Sigmoid colon (tissue), 7 donors: ENCODE measurements around the gene ARHGEF18. TPM values are rescaled to one million over a fixed set of nuclear protein-coding genes. Genes with fewer than 3 reads are reported as not detected.

ENCODE experiments used
- DNase-seq: peaks from one replicate; pipeline ENCODE4 v3.0.0-alpha.2; 2019
- H3K27ac ChIP-seq, 4 donors: fragments of 200-600 bp; sonication (generic); one replicate each; pipeline ENCODE4 v1.5.1; 2016 to 2019; ENCODE audit warnings: mild to moderate bottlenecking in 1 of 4
- H3K27me3 ChIP-seq, 3 donors: fragments of 200-600 bp; sonication (generic); one replicate each; pipeline ENCODE4 v1.5.1; 2019; ENCODE audit warnings: mild to moderate bottlenecking in 1 of 3
- H3K36me3 ChIP-seq, 4 donors: fragments of 200-600 bp; sonication (generic); one replicate each; pipeline ENCODE4 v1.5.1; 2016 to 2019
- H3K4me1 ChIP-seq, 4 donors: fragments of 200-600 bp; sonication (generic); one replicate each; pipeline ENCODE4 v1.5.1; 2017 to 2019
- H3K4me3 ChIP-seq, 4 donors: fragments of 200-600 bp; sonication (generic); one replicate each; pipeline ENCODE4 v1.5.1; 2017 to 2019; ENCODE audit warnings: mild to moderate bottlenecking in 2 of 4, moderate library complexity in 1 of 4
- H3K9me3 ChIP-seq, 4 donors: fragments of 200-600 bp in 3 of 4; sonication (generic) in 3 of 4; one replicate each; pipeline versions ENCODE4 v1.5.1 to v1.6.1; 2013 to 2019
- EP300 ChIP-seq, 4 donors: sonication (generic); formaldehyde crosslinking; IDR thresholded peaks; one replicate each; pipeline ENCODE4 v1.6.1; 2017; ENCODE audit warnings: antibody characterized with exemption in 4 of 4
- POLR2A ChIP-seq, 2 donors: fragments of 450-650 bp; IDR thresholded peaks; one replicate each; pipeline ENCODE4 v1.6.1; 2016; ENCODE audit warnings: antibody characterized with exemption in 2 of 2, mild to moderate bottlenecking in 2 of 2, moderate library complexity in 2 of 2
- POLR2AphosphoS5 ChIP-seq, 4 donors: sonication (generic); formaldehyde crosslinking; IDR thresholded peaks; one replicate each; pipeline ENCODE4 v1.6.1; 2017; ENCODE audit warnings: antibody characterized with exemption in 4 of 4
- WGBS, 2 donors: extraction: QIAGEN DNeasy Blood & Tissue Kit; methylation state at CpG; one replicate each; pipeline ENCODE4 v1.1.7; 2013; 5-methylcytosine and 5-hydroxymethylcytosine counted together
- intact Hi-C: fragments of 100-400 bp; cut with DNase I; formaldehyde crosslinking; loops from one replicate; pipeline ENCODE4 v1.15.1; 2023
- polyA plus RNA-seq, 3 donors: library from polyadenylated mRNA; stranded (reverse); fragments of 200-250 nt; gene quantifications; one replicate each; pipeline ENCODE4 v1.2.3, GENCODE V29; 2013
- total RNA-seq, 4 donors: library from RNA; depleted of rRNA; stranded (reverse); fragments of >200 nt; gene quantifications; one replicate each; pipeline ENCODE4 v1.1.0, GENCODE V29; 2016
- TF ChIP-seq, protein P1 (sequence below), 4 experiments: fragments of 450-650 bp in 3 of 4; fragments of 200-600 bp in 1 of 4; IDR thresholded peaks; one replicate each; pipeline ENCODE4 v1.5.1; 2016 to 2019; ENCODE audit warnings: antibody characterized with exemption in 4 of 4, mild to moderate bottlenecking in 3 of 4, moderate library complexity in 2 of 4
- donor health status: healthy with polysubstance abuse.
- donor health status: Bipolar disorder and iron deficiency.
- donor health status: healthy.

ARHGEF18 gene
- total and polyA plus RNA-seq, 7 donors = 20.4 to 76.6 (median 41.3) TPM

DNA sequence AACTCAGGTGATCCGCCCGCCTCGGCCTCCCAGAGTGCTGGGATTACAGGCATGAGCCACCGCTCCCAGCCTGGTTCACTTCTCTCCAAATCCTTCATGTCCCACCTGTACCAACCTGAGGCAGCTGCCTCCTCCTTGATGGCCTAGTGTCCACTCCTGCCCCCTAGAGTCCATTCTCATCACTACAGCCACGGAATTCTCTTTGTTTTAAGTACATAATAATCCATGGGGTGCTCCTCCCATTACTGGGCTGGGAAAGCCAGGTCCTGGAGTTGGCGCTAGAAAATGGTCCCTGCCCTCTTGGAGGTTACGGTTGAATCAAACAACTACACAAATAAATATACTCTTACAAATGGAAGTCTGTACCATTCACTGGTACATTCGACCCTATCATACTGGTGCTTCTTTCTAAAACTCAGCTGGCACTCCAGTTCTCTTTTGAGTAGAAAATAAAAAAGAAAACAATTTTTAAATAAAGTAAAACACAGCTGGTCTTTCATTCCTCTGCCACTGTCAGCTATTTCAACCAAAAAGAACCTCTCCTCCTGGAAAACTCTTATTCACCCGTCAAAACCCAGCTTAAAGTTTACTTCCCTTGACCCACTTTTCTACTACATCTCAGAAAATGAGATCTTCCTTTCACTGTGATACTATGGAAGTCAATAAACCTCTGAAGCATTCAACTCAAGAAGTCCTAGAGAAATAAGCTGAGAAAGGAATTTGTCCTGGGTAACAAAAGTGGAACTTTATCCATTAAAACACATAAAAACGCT is 22.4 kb upstream of the ARHGEF18 start:
- H3K27me3 ChIP-seq = no peaks in the 10 kb centered on the region
- no peaks in the 10 kb centered on the region for H3K4me1 ChIP-seq
- 73 to 79% methylated on average over 10 of the region's 10 CpGs for WGBS, 2 donors
- DNase-seq = peak; percentile 4
- TF ChIP-seq, protein P1, sequence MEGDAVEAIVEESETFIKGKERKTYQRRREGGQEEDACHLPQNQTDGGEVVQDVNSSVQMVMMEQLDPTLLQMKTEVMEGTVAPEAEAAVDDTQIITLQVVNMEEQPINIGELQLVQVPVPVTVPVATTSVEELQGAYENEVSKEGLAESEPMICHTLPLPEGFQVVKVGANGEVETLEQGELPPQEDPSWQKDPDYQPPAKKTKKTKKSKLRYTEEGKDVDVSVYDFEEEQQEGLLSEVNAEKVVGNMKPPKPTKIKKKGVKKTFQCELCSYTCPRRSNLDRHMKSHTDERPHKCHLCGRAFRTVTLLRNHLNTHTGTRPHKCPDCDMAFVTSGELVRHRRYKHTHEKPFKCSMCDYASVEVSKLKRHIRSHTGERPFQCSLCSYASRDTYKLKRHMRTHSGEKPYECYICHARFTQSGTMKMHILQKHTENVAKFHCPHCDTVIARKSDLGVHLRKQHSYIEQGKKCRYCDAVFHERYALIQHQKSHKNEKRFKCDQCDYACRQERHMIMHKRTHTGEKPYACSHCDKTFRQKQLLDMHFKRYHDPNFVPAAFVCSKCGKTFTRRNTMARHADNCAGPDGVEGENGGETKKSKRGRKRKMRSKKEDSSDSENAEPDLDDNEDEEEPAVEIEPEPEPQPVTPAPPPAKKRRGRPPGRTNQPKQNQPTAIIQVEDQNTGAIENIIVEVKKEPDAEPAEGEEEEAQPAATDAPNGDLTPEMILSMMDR (IDR thresholded peaks at IDR 0.05) = no peak
- TF ChIP-seq EP300 (IDR thresholded peaks at IDR 0.05) (no peak), POLR2A (IDR thresholded peaks at IDR 0.05) (no peak), POLR2AphosphoS5 (IDR thresholded peaks at IDR 0.05) (no peak)
- intact Hi-C loops = no loop called here
- no peak overlapping the region for H3K4me3 ChIP-seq
- H3K36me3 ChIP-seq = no peaks in the 10 kb centered on the region
- no peak overlapping the region for H3K27ac ChIP-seq
- H3K9me3 ChIP-seq = no peaks in the 10 kb centered on the region

DNA sequence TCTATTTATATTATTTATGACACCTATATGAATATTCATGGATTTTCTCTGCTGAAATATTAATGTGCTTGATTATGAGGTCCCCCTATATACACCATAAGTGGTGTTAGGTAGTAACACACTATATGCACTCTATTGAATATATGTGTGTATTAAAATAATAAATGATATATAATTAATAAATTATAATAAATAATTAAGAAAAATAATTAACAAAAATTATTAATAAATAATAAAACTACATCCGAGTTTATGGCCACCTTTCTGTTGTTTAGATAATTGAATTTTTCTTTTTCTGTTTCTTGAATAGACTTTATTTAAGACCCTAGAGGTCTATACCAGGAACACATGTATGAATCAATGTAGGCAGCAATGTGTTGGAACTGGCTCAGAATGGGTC is 20.9 kb upstream of the ARHGEF18 start:
- Histone ChIP-seq H3K4me3 (no peak overlapping the region), H3K9me3 (no peaks in the 10 kb centered on the region), H3K27me3 (no peaks in the 10 kb centered on the region), H3K36me3 (no peaks in the 10 kb centered on the region), H3K4me1 (no peaks in the 10 kb centered on the region), H3K27ac (no peak overlapping the region)
- intact Hi-C loops = no loop called here
- peak; percentile 3 for DNase-seq
- TF ChIP-seq, protein P1 (IDR thresholded peaks at IDR 0.05) = no peak
- no peak for TF ChIP-seq EP300 (IDR thresholded peaks at IDR 0.05)
- TF ChIP-seq POLR2A (IDR thresholded peaks at IDR 0.05) = no peak
- TF ChIP-seq POLR2AphosphoS5 (IDR thresholded peaks at IDR 0.05) = no peak
- 73 to 84% methylated on average over 1 of the region's 1 CpG for WGBS, 2 donors

DNA sequence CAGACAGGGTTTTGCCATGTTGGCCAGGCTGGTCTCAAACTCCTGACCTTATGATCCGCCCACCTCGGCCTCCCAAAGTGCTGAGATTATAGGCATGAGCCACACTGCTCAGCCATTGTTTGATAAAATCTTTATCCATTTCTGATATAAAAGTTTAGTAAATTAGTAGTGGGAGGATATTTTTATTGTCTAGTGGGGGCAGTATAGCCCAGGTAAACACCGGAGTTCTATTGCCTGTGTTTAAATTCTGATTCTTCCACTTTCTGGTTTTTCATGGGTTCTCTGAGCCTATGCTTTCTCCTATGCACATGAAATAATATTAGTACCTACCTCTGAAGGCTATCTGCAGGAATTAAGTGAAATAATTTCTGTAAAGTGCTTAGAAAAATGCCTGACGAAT is 20.1 kb upstream of the ARHGEF18 start:
- H3K9me3 ChIP-seq = no peaks in the 10 kb centered on the region
- WGBS, 2 donors = 83 to 89% methylated on average over 4 of the region's 4 CpGs
- no peaks in the 10 kb centered on the region for H3K4me1 ChIP-seq
- intact Hi-C loops = no loop called here
- no peak overlapping the region for H3K4me3 ChIP-seq
- H3K36me3 ChIP-seq = no peaks in the 10 kb centered on the region
- peak; percentile 22 for DNase-seq
- no peaks in the 10 kb centered on the region for H3K27me3 ChIP-seq
- no peak overlapping the region for H3K27ac ChIP-seq
- TF ChIP-seq POLR2A (IDR thresholded peaks at IDR 0.05) (no peak), POLR2AphosphoS5 (IDR thresholded peaks at IDR 0.05) (no peak), EP300 (IDR thresholded peaks at IDR 0.05) (no peak)
- TF ChIP-seq, protein P1 (IDR thresholded peaks at IDR 0.05) = no peak

DNA sequence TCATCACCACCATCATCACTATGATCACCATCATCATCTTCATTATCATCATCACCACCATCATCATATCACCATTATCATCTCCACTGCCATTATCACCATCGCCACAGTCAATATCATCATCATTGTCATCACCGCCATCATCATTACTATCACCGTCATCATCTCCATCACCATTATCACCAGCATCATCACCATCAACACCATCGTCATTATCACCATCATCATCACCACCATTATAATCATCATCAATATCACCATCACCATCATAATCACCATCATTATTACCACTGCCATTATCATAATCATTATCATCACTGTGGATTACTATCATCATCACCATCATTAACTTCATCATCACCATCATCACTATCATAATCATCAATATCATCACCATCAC is 17.3 kb upstream of the ARHGEF18 start:
- Histone ChIP-seq H3K27me3 (no peaks in the 10 kb centered on the region), H3K36me3 (no peaks in the 10 kb centered on the region), H3K4me1 (no peaks in the 10 kb centered on the region), H3K4me3 (no peak overlapping the region), H3K9me3 (no peaks in the 10 kb centered on the region), H3K27ac (no peak overlapping the region)
- TF ChIP-seq, protein P1 (IDR thresholded peaks at IDR 0.05) = no peak
- TF ChIP-seq POLR2AphosphoS5 (IDR thresholded peaks at IDR 0.05) (no peak), EP300 (IDR thresholded peaks at IDR 0.05) (no peak), POLR2A (IDR thresholded peaks at IDR 0.05) (no peak)
- WGBS, 2 donors = 84% methylated on average over 4 of the region's 4 CpGs
- no peak for DNase-seq
- intact Hi-C loops = no loop called here
